ENCODE results near the gene KIRREL3. TPM values are rescaled to one million over a fixed set of nuclear protein-coding genes. Genes with fewer than 3 reads are reported as not detected.

The KIRREL3 gene
- total RNA-seq, 1 experiment from 2014 or later = 2.2 TPM

DNA sequence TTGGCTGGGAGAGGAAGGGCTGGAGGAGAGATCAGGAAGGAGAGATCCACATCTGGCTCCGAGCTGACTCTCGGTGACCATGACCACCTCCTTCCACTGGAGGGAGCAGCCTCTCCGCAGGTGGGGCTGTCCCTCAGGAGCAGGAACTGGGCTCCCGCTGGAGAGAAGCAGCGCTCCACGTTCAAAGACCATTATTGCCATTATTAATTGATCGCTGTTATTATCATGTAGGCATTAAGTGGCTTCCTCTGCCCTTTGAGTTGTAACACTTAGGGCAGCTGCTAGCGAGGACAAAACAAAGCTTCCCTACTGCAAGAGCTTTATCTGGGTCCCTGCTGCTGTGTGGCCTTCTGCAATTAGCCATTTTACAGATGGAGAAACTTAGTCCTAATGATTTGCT, 393.2 kb downstream of the KIRREL3 start:
- Histone ChIP-seq H3K27me3 (ENCODE audit: insufficient read depth, low read depth) (peaks cover 97% of the 10 kb centered on the region), H3K4me2 (no peak overlapping the region), H3K4me3 (no peak overlapping the region), H4K20me1 (ENCODE audit: insufficient read depth) (no peaks in the 10 kb centered on the region), H3K79me2 (ENCODE audit: low read depth) (no peaks in the 10 kb centered on the region), H3F3A (ENCODE audit: insufficient read depth, low read depth) (no peaks in the 10 kb centered on the region), H3K36me3 (ENCODE audit: low read depth) (no peaks in the 10 kb centered on the region), H2AFZ (no peak overlapping the region), H3K9me3 (ENCODE audit: insufficient read depth, low read depth) (no peaks in the 10 kb centered on the region), H3K9me2 (ENCODE audit: insufficient read depth) (no peaks in the 10 kb centered on the region), H3K27ac (no peak overlapping the region), H3K4me1 (replicated peaks; ENCODE audit: insufficient read depth) (no peaks in the 10 kb centered on the region)
- TF ChIP-seq EZH2 (IDR thresholded peaks at IDR 0.05; ENCODE audit: low read depth) (no peak), CTCF (conservative IDR thresholded peaks at IDR 0.05) (peak; percentile 73)
- ChIA-PET POLR2A (ENCODE audit: unreplicated experiment) (no interaction called here), CTCF (interaction anchor here (0.8 kb wide), 1 partner anchor 383 kb away, joined by 3 read pairs; no protein-coding TSS in a partner anchor)
- intact Hi-C loops (cut with micrococcal nuclease; ENCODE audit: unreplicated experiment) = loop anchor here (1.0 to 10.0 kb wide), 8 partner anchors 110 to 740 kb away; no protein-coding TSS in a partner anchor
- no TSS peak for BruUV-seq (replicated peaks)
- peak in 1 of 2 experiments; percentile 55 for DNase-seq

DNA sequence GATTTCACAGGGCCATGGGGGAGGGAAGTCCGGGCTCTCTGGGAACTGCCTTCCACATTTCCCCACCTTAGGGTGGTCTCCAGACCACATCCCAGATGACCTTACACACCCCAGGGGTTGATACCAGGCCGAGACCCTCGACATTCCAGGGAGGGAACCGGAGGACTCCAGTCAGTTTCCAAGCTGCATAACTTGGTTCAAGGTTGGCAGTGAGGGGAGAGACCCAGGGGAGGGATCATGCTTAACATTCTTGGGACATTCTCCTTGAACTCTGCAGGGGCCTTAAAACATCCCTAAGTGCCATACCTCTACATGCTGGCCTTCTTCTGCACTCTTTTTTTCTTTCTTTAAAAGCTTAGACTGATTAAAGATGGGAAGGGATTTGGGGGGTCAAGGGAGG, 394.1 kb downstream of the KIRREL3 start:
- Histone ChIP-seq H3K27ac (no peak overlapping the region), H3K4me3 (no peak overlapping the region), H3K9me2 (ENCODE audit: insufficient read depth) (no peaks in the 10 kb centered on the region), H4K20me1 (ENCODE audit: insufficient read depth) (no peaks in the 10 kb centered on the region), H3K79me2 (ENCODE audit: low read depth) (no peaks in the 10 kb centered on the region), H3K27me3 (ENCODE audit: insufficient read depth, low read depth) (peaks cover 97% of the 10 kb centered on the region), H3K4me2 (no peak overlapping the region), H3K4me1 (replicated peaks; ENCODE audit: insufficient read depth) (no peaks in the 10 kb centered on the region), H3K9me3 (ENCODE audit: insufficient read depth, low read depth) (no peaks in the 10 kb centered on the region), H3F3A (ENCODE audit: insufficient read depth, low read depth) (no peaks in the 10 kb centered on the region), H3K36me3 (ENCODE audit: low read depth) (no peaks in the 10 kb centered on the region), H2AFZ (no peak overlapping the region)
- intact Hi-C loops (cut with micrococcal nuclease; ENCODE audit: unreplicated experiment) = loop anchor here (2.0 to 10.0 kb wide), 5 partner anchors 111 to 741 kb away; no protein-coding TSS in a partner anchor
- POLR2A ChIA-PET (ENCODE audit: unreplicated experiment) = no interaction called here
- CTCF ChIA-PET = interaction anchor here (0.6 to 0.8 kb wide), 3 partner anchors 295 to 397 kb away, joined by 3 to 5 read pairs (median 3); no protein-coding TSS in a partner anchor
- DNase-seq = no peak
- TF ChIP-seq CTCF (conservative IDR thresholded peaks at IDR 0.05) = no peak
- TF ChIP-seq EZH2 (IDR thresholded peaks at IDR 0.05; ENCODE audit: low read depth) = no peak
- no TSS peak for BruUV-seq (replicated peaks)

DNA sequence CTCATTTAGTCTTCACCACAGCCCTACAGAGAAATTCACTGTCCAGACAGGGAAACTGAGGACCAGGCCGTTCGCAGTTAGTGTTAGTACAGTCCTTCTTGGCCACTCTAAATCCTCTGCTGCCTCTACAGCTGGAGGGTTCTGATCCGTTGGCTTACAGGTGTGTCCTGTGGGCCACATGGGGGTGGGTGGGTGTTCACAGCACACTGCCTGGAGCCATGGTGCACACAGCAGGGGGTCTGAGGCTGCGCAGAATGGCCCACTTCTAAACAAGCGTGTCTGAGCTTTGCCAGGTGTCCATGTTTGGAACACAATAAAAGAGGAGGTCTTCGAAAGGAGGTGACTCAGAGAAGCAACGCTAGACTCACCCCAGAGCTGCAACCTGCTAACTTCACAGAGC, 396.1 kb downstream of the KIRREL3 start:
- Histone ChIP-seq H3K4me3 (no peak overlapping the region), H3K27ac (no peak overlapping the region), H3K9me2 (ENCODE audit: insufficient read depth) (no peaks in the 10 kb centered on the region), H2AFZ (no peak overlapping the region), H4K20me1 (ENCODE audit: insufficient read depth) (no peaks in the 10 kb centered on the region; the same call in 1 of the 2 replicates), H3K4me2 (no peak overlapping the region), H3K27me3 (ENCODE audit: insufficient read depth, low read depth) (peaks cover 97% of the 10 kb centered on the region), H3K9me3 (ENCODE audit: insufficient read depth, low read depth) (no peaks in the 10 kb centered on the region), H3K79me2 (ENCODE audit: low read depth) (no peaks in the 10 kb centered on the region), H3K4me1 (replicated peaks; ENCODE audit: insufficient read depth) (no peaks in the 10 kb centered on the region), H3F3A (ENCODE audit: insufficient read depth, low read depth) (no peaks in the 10 kb centered on the region), H3K36me3 (ENCODE audit: low read depth) (no peaks in the 10 kb centered on the region)
- CTCF ChIA-PET = no interaction called here
- POLR2A ChIA-PET (ENCODE audit: unreplicated experiment) = no interaction called here
- TF ChIP-seq EZH2 (IDR thresholded peaks at IDR 0.05; ENCODE audit: low read depth) = no peak
- TF ChIP-seq CTCF (conservative IDR thresholded peaks at IDR 0.05) = no peak
- intact Hi-C loops (cut with micrococcal nuclease; ENCODE audit: unreplicated experiment) = loop anchor here (10.0 kb wide), 1 partner anchor 160 kb away; no protein-coding TSS in a partner anchor
- BruUV-seq (replicated peaks) = no TSS peak
- no peak for DNase-seq
